Measurements from ENCODE around the gene NPEPL1. TPM values are rescaled to one million over a fixed set of nuclear protein-coding genes. Genes with fewer than 3 reads are reported as not detected.
"Not testable (repeated sequence)": the region's sequence is repeated elsewhere in the genome, so short reads cannot be mapped to it uniquely, and the experiment has no call there.

The NPEPL1 gene, protein sequence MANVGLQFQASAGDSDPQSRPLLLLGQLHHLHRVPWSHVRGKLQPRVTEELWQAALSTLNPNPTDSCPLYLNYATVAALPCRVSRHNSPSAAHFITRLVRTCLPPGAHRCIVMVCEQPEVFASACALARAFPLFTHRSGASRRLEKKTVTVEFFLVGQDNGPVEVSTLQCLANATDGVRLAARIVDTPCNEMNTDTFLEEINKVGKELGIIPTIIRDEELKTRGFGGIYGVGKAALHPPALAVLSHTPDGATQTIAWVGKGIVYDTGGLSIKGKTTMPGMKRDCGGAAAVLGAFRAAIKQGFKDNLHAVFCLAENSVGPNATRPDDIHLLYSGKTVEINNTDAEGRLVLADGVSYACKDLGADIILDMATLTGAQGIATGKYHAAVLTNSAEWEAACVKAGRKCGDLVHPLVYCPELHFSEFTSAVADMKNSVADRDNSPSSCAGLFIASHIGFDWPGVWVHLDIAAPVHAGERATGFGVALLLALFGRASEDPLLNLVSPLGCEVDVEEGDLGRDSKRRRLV
- total RNA-seq (2022) (18.1 and 21.4 TPM in 2 replicates), Bru-seq, nascent RNA (percentile 60 among the genes with signal in this experiment), BruChase-seq, experiment 1, labeled RNA remaining after a 6-hour chase (percentile 77 among the genes with signal in this experiment), BruChase-seq, experiment 2, labeled RNA remaining after a 2-hour chase (percentile 67 among the genes with signal in this experiment)
- long read RNA-seq, transcript NPEPL1-201 (12 exons, 2,378 nt): major isoform, 25 of 49 reads
- long read RNA-seq, partial matches to known transcripts: 1 of 49 reads
- long read RNA-seq, other reads (novel, unspliced or antisense): 23 of 49 reads

DNA sequence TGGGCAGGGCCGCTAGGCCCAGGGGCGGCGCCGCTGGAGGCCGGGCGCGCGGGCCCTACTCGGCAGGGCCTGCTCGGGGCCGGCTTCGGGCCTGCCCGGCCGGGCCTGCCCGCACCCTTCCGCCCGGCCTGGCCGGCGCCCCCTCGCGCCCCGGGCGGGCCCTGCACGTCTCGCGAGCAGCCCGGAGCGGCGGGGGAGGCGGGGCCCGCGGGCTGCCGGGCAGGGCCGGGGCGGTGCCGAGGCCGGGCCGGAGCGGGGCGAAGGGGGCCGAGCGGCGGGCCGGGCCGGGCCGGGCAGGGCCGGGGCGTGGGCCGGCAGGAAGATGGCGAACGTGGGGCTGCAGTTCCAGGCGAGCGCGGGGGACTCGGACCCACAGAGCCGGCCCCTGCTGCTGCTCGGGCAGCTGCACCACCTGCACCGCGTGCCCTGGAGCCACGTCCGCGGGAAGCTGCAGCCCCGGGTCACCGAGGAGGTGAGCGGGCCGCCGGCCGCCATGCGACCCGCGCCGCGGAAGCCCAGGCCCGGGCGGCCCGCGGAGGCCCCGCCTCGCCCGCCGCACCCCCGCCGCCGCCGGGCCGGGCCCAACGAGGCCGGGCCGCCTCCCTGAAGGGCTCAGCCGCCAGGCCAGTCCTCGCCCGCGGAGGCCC lies at the start of gene NPEPL1:
Gene NPEPL1, plus strand, starts transcription at position 222 of the 647 bp plus-strand sequence. Its CDS starts 101 bp downstream, at position 323.
- peak; percentile 89 for DNase-seq
- H3K36me3 Mint-ChIP-seq (ENCODE audit: insufficient read depth, unreplicated experiment): peaks cover 12% of the 10 kb centered on the region
- H3K27me3 Mint-ChIP-seq (ENCODE audit: unreplicated experiment): no peaks in the 10 kb centered on the region
- no TSS peak for BruUV-seq (replicated peaks)
- H3K9me3 Mint-ChIP-seq (ENCODE audit: low read depth, unreplicated experiment): no peaks in the 10 kb centered on the region
- no peaks in the 10 kb centered on the region for H3K4me1 Mint-ChIP-seq (ENCODE audit: low read depth, unreplicated experiment)
- H3K27ac Mint-ChIP-seq (ENCODE audit: unreplicated experiment): no peak within 1 kb of the TSS
- peak within 1 kb of the TSS; percentile 62 for H3K4me3 Mint-ChIP-seq (ENCODE audit: low read depth, unreplicated experiment)
- TF ChIP-seq, protein P1, sequence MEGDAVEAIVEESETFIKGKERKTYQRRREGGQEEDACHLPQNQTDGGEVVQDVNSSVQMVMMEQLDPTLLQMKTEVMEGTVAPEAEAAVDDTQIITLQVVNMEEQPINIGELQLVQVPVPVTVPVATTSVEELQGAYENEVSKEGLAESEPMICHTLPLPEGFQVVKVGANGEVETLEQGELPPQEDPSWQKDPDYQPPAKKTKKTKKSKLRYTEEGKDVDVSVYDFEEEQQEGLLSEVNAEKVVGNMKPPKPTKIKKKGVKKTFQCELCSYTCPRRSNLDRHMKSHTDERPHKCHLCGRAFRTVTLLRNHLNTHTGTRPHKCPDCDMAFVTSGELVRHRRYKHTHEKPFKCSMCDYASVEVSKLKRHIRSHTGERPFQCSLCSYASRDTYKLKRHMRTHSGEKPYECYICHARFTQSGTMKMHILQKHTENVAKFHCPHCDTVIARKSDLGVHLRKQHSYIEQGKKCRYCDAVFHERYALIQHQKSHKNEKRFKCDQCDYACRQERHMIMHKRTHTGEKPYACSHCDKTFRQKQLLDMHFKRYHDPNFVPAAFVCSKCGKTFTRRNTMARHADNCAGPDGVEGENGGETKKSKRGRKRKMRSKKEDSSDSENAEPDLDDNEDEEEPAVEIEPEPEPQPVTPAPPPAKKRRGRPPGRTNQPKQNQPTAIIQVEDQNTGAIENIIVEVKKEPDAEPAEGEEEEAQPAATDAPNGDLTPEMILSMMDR (IDR thresholded peaks at IDR 0.05; ENCODE audit: unreplicated experiment): no peak
- intact Hi-C loops (cut with micrococcal nuclease; ENCODE audit: unreplicated experiment): no loop called here
- CTCF ChIA-PET: interaction anchor here (1.1 kb wide), 1 partner anchor 10 kb away, joined by 3 read pairs; no protein-coding TSS in a partner anchor

DNA sequence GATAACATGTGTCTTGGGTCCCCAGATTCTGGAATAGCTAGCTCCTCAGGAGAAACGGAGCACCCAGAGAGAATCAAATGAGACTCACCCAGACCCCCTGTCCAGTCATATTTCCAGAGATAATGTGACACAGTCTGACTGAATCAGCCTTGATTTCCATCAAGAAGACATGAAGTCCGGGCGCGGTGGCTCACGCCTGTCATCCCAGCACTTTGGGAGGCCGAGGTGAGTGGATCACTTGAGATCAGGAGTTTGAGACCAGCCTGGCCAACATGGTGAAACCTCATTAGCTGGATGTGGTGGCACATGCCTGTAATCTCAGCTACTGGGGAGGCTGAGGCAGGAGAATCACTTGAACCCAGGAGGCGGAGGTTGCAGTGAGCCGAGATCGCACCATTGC lies 49.7 kb upstream of the NPEPL1 start:
- H3K27ac Mint-ChIP-seq (ENCODE audit: unreplicated experiment); CTCF ChIA-PET; H3K4me3 Mint-ChIP-seq (ENCODE audit: low read depth, unreplicated experiment); DNase-seq; H3K36me3 Mint-ChIP-seq (ENCODE audit: insufficient read depth, unreplicated experiment); intact Hi-C loops (cut with micrococcal nuclease; ENCODE audit: unreplicated experiment); BruUV-seq (replicated peaks); H3K9me3 Mint-ChIP-seq (ENCODE audit: low read depth, unreplicated experiment): not testable (repeated sequence)
- peaks cover 52% of the 10 kb centered on the region for H3K27me3 Mint-ChIP-seq (ENCODE audit: unreplicated experiment)
- peaks cover 36% of the 10 kb centered on the region for H3K4me1 Mint-ChIP-seq (ENCODE audit: low read depth, unreplicated experiment)

DNA sequence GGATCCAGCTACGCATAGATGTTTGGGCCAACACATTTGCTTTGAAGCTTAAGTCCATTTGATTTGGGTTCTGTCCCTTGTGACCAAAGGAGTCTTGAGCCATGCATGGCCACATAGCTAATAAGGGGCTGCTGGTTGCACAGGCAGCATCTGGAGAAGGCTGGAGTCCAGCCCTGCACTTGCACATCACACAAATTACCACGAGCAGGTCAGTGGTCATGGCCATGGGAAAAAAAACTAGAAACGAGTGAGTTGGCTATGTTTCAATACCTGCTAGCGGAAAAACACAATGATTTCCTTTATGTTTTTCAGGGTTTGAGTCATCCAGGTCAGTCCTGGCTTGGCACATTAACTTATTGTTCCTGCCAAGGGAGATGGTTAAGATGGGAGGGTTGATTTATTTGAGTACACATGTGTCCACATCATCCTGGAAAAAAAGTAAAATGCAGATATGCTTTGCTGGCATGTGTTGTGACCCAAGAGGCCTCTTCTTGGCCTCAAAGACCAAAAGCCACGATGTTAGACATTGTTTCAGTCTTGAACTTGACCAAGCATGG lies 47.1 kb upstream of the NPEPL1 start:
- H3K27me3 Mint-ChIP-seq (ENCODE audit: unreplicated experiment): peaks cover 26% of the 10 kb centered on the region
- H3K4me1 Mint-ChIP-seq (ENCODE audit: low read depth, unreplicated experiment): peaks cover 36% of the 10 kb centered on the region
- BruUV-seq (replicated peaks): no TSS peak
- TF ChIP-seq, protein P1 (IDR thresholded peaks at IDR 0.05; ENCODE audit: unreplicated experiment): no peak
- intact Hi-C loops (cut with micrococcal nuclease; ENCODE audit: unreplicated experiment): loop anchor here (5.0 kb wide), 1 partner anchor 163 kb away; no protein-coding TSS in a partner anchor
- CTCF ChIA-PET: interaction anchor here (0.7 kb wide), 3 partner anchors 19 to 1256 kb away, joined by 3 to 4 read pairs (median 3); no protein-coding TSS in a partner anchor
- no peak overlapping the region for H3K4me3 Mint-ChIP-seq (ENCODE audit: low read depth, unreplicated experiment)
- peak overlapping the region; percentile 9 for H3K27ac Mint-ChIP-seq (ENCODE audit: unreplicated experiment)
- H3K9me3 Mint-ChIP-seq (ENCODE audit: low read depth, unreplicated experiment): peaks cover 7% of the 10 kb centered on the region
- H3K36me3 Mint-ChIP-seq (ENCODE audit: insufficient read depth, unreplicated experiment): peaks cover under 1% of the 10 kb centered on the region
- DNase-seq: peak; percentile 58

DNA sequence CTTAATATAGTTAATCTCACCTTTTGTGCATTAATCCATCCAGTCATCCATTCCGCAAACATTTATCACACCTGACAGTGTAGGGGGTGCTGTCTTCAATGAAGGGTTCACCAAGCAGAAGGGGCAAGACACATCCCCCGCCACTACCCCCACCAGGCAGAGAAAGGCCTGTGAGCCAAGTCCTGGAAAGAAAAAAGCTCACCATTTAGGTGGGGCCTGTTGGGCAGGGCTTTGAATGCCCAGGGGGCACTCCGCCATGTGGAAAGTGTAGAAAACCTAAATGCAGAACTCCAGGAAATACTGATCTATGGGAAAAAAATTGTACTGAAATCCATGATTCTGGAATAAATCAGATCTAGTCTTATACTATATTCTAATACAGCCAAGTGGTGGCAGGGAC lies 46.3 kb upstream of the NPEPL1 start:
- peaks cover 8% of the 10 kb centered on the region for H3K36me3 Mint-ChIP-seq (ENCODE audit: insufficient read depth, unreplicated experiment)
- no peak overlapping the region for H3K27ac Mint-ChIP-seq (ENCODE audit: unreplicated experiment)
- intact Hi-C loops (cut with micrococcal nuclease; ENCODE audit: unreplicated experiment): loop anchor here (5.0 kb wide), 1 partner anchor 164 kb away; no protein-coding TSS in a partner anchor
- CTCF ChIA-PET: no interaction called here
- H3K4me3 Mint-ChIP-seq (ENCODE audit: low read depth, unreplicated experiment): no peak overlapping the region
- TF ChIP-seq, protein P1 (IDR thresholded peaks at IDR 0.05; ENCODE audit: unreplicated experiment): no peak
- no TSS peak for BruUV-seq (replicated peaks)
- H3K4me1 Mint-ChIP-seq (ENCODE audit: low read depth, unreplicated experiment): peaks cover 29% of the 10 kb centered on the region
- peaks cover 18% of the 10 kb centered on the region for H3K27me3 Mint-ChIP-seq (ENCODE audit: unreplicated experiment)
- DNase-seq: no peak
- peaks cover 7% of the 10 kb centered on the region for H3K9me3 Mint-ChIP-seq (ENCODE audit: low read depth, unreplicated experiment)

Measured in Calu3 (cell line).